Stimulated activated memory B cell treated with anti-CD40 and anti-IgM and Interleukin-4, amounts not matched to agents 10 μg/mL and 1 μg/mL and 100 μg/mL, for 72 hours (primary cell): ENCODE data around the gene B3GNT7.
A peak's percentile ranks its signal among the peaks of the same experiment; 100 is the strongest.

ENCODE experiments used
- ATAC-seq: fragments of 150-1000 bp; cut with Tn5 transposase; 2 replicates; pipeline ENCODE4 v1.10.0; 2021
- H3K27ac Mint-ChIP-seq: one replicate; pipeline ENCODE4 v1.8.0; 2022; ENCODE audit warnings: mild to moderate bottlenecking, mixed read lengths
- H3K27me3 Mint-ChIP-seq: one replicate; pipeline ENCODE4 v1.8.0; 2022; ENCODE audit warnings: mixed read lengths
- H3K36me3 Mint-ChIP-seq: one replicate; pipeline ENCODE4 v1.8.0; 2022; ENCODE audit warnings: mixed read lengths
- H3K4me1 Mint-ChIP-seq: one replicate; pipeline ENCODE4 v1.8.0; 2022; ENCODE audit warnings: mixed read lengths
- H3K4me3 Mint-ChIP-seq: one replicate; pipeline ENCODE4 v1.8.0; 2022; ENCODE audit warnings: mild to moderate bottlenecking, moderate library complexity, mixed read lengths
- H3K9me3 Mint-ChIP-seq: one replicate; pipeline ENCODE4 v1.8.0; 2022; ENCODE audit warnings: mixed read lengths

B3GNT7 gene

DNA sequence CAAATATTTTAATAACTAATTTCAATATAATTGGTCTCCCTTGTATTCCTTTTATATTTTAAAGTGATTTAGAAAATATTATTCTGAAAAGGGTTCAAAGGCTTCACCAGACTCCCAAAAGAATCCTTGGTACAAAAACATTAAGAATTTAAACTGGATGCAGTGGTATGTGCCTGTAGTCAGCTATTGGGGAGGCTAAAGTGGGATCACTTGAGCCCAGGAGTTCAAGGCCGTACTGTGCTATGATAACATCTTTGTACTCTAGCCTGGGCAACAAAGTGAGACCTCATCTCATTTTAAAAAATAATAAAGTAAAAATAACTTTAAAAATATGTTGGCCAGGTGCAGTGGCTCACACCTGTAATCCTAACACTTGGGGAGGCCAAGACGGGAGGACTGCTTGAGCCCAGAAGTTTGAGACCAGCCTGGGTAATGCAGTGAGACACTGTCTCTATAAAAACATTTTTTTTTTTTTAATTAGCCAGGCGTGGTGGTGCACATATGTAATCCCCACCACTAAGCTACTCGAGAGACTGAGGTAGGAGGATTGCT is 54.1 kb downstream of the B3GNT7 start:
- no peak overlapping the region for H3K27ac Mint-ChIP-seq
- no peak overlapping the region for H3K4me3 Mint-ChIP-seq
- no peaks in the 10 kb centered on the region for H3K27me3 Mint-ChIP-seq
- peaks cover 19% of the 10 kb centered on the region for H3K36me3 Mint-ChIP-seq
- H3K4me1 Mint-ChIP-seq, result peaks cover 7% of the 10 kb centered on the region
- no peaks in the 10 kb centered on the region for H3K9me3 Mint-ChIP-seq
- ATAC-seq, result no peak

DNA sequence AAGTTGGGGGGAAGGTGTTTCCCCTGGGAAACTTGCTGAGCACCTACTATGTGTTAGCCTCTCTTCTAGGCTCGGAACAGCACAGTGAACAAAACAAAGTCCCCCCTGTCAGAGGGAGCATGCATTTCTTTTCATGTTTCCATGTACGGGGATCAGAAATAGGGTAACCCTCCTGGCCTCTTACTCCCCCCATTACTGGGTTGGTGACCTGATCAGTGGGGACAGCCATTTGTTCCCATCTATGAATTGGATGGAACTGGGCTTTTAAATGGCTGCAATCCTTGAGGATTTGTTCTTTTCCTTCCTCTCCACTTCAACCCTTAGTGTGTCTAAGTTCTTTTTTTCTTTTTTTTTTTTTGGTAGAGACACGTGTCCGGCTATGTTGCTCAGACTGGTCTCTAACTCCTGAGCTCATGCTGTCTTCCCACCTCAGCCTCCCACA is 55.1 kb downstream of the B3GNT7 start:
- Mint-ChIP-seq H3K4me1 (peaks cover 14% of the 10 kb centered on the region), H3K4me3 (no peak overlapping the region), H3K36me3 (peaks cover 29% of the 10 kb centered on the region), H3K27ac (peak overlapping the region; percentile 37), H3K9me3 (no peaks in the 10 kb centered on the region), H3K27me3 (no peaks in the 10 kb centered on the region)
- ATAC-seq, result no peak
